ENCODE measurements around the gene HAAO.

Gene HAAO

DNA sequence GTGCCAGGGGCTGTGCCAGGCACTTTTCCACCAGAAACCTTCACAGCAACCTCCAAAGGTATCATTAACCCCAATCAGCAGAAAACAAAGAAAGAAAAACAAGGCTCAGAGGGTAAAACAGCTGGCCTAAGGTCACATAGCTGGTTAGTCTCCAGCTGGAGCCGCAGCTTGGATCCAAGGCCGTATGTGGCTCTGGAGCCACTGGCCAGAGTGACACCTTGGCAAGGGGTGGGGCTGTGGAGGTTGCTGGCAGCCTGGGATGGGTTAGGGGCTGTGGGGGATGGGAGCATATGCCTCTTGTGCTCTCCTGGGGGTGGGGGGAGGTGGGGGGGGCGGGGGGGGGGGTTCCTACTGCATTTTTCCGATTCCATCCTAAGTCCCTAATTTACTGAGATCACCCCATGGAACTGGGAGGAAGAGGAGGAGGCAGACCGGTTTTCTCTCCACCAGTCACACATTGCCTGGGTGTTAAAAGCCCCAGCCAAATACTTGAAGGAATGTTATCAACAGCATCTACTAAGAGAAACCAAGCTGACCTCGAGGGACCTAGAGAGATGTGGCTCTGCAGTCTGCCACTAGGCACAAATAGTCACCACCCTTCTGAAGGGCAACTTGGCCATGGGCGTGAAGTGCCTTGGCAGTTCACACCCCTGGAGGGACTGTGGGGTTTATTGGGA is 8.0 kb downstream of the HAAO start:
- H3K4me1 Mint-ChIP-seq: no peaks in the 10 kb centered on the region
- no peak for ATAC-seq (replicated peaks; ENCODE audit: extremely low read depth, poor library complexity, severe bottlenecking)
- no peak for DNase-seq (ENCODE audit: low spot score in 2 of 2)
- H3K27me3 Mint-ChIP-seq: peaks cover 29% of the 10 kb centered on the region
- no peaks in the 10 kb centered on the region for H3K9me3 Mint-ChIP-seq
- H3K36me3 Mint-ChIP-seq (ENCODE audit: insufficient read depth): no peaks in the 10 kb centered on the region
- H3K4me3 Mint-ChIP-seq: no peak overlapping the region
- H3K27ac Mint-ChIP-seq (ENCODE audit: low read depth): no peak overlapping the region

DNA sequence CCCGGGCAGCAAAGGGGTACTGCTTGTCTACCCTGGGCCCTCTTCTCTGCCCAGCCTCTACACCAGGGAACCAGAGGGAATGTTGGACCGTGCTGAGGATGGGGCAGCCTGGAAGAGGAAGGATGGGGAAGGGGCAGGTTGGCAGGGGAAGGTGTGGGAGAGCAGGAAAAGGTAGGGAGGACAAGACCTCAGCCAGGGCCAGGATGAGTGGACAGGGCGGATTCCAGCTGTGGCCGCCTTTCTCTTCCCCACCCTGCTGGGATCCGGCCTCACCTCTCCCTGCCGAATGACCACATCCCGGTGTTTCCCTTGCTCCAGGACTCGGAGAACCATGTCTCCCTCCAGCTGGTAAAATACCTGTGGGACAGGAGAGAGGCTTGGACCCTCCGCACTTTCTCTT is 8.9 kb downstream of the HAAO start:
- Mint-ChIP-seq H3K4me1 (no peaks in the 10 kb centered on the region), H3K27ac (ENCODE audit: low read depth) (no peak overlapping the region), H3K9me3 (no peaks in the 10 kb centered on the region), H3K27me3 (peaks cover 25% of the 10 kb centered on the region), H3K4me3 (no peak overlapping the region), H3K36me3 (ENCODE audit: insufficient read depth) (no peaks in the 10 kb centered on the region)
- ATAC-seq (replicated peaks; ENCODE audit: extremely low read depth, poor library complexity, severe bottlenecking) (no peak), DNase-seq (ENCODE audit: low spot score in 2 of 2) (no peak)

DNA sequence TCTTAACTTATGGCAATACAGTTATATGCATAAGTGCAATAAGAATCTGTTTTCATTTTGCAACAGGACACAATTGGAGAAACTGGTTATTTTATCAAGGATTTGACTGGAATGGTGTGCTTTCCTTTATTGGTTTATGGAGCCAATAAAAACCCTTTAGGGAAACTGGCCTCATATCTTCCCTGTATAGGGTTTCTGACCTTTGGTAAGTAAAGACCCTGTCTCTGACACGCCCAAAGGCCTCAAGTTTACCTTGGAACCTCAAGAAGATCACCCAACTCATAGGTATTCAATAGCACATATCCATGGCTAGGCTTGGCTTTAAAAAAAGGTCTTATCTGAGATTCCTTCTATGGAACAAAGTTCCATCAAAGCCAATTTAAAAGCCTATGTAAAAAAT is 11.2 kb downstream of the HAAO start:
- peaks cover 2% of the 10 kb centered on the region for H3K36me3 Mint-ChIP-seq (ENCODE audit: insufficient read depth)
- DNase-seq (ENCODE audit: low spot score in 2 of 2) (no peak), ATAC-seq (replicated peaks; ENCODE audit: extremely low read depth, poor library complexity, severe bottlenecking) (no peak)
- H3K4me1 Mint-ChIP-seq: no peaks in the 10 kb centered on the region
- no peak overlapping the region for H3K27ac Mint-ChIP-seq (ENCODE audit: low read depth)
- H3K9me3 Mint-ChIP-seq: no peaks in the 10 kb centered on the region
- no peak overlapping the region for H3K4me3 Mint-ChIP-seq
- H3K27me3 Mint-ChIP-seq: peaks cover 2% of the 10 kb centered on the region

DNA sequence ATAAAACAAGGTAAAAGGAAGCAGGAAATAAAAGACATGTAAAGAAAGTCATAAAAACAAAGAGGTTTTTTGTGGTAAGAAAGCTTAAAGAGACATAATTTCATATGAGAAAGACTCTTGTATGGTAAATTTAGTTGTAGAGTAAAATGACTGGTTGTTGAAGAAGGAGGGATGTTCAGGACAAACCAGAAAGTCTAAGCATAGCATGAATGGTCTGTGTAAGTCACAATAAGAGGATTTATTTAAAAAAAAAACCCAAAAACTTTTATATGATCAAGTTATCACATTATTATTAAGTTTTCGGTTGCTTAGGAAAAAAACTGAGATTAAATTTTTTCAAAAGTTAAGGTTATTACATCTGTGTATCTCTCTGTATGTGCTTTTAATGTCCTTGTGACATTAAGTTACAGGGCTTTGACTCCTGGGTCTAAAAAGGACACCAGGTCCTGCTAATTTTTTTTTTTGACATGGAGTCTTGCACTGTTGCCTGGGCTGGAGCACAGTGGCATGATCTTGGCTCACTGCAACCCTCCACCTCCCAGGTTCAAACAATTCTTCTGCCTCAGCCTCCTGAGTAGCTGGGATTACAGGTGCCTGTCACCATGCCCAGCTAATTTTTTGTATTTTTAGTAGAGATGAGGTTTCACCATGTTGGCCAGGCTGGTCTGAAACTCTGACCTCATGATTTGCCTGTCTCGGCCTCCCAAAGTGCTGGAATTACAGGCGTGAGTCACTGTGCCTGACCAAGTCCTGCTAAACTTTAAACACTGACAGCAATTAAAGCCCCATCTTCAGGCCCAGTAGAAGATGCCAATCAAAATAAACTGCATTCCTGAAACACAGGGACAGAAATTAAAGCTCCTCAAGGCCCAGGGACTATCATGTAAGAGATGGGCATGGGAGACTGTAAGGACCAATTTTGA is 14.2 kb downstream of the HAAO start:
- no peaks in the 10 kb centered on the region for H3K4me1 Mint-ChIP-seq
- DNase-seq (ENCODE audit: low spot score in 2 of 2) (no peak), ATAC-seq (replicated peaks; ENCODE audit: extremely low read depth, poor library complexity, severe bottlenecking) (no peak)
- H3K9me3 Mint-ChIP-seq: no peaks in the 10 kb centered on the region
- H3K36me3 Mint-ChIP-seq (ENCODE audit: insufficient read depth): peaks cover 2% of the 10 kb centered on the region
- no peak overlapping the region for H3K4me3 Mint-ChIP-seq
- no peaks in the 10 kb centered on the region for H3K27me3 Mint-ChIP-seq
- no peak overlapping the region for H3K27ac Mint-ChIP-seq (ENCODE audit: low read depth)

DNA sequence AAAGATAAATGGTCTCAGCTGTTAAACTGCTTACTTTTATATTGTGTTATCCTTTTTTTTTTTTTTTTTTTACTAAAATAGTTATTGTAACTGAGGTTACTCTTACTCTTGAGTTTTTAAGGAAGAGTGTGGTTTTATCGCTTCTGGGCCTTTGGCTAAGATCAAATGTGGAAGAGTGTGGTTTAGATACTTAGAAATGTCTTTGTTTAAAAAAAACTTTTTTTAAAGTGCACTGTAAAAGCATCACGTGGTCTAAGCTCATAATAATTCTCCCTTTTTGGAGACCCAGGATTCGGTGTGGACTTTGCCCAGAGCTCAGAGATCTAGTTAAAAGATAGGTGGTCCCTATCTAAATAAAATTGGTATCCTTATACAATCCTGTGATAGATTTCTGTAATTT is 16.6 kb downstream of the HAAO start:
- Mint-ChIP-seq H3K9me3 (no peaks in the 10 kb centered on the region), H3K4me1 (no peaks in the 10 kb centered on the region), H3K4me3 (no peak overlapping the region), H3K27me3 (no peaks in the 10 kb centered on the region), H3K27ac (ENCODE audit: low read depth) (no peak overlapping the region), H3K36me3 (ENCODE audit: insufficient read depth) (peaks cover 2% of the 10 kb centered on the region)
- ATAC-seq (replicated peaks; ENCODE audit: extremely low read depth, poor library complexity, severe bottlenecking) (no peak), DNase-seq (ENCODE audit: low spot score in 2 of 2) (no peak)

DNA sequence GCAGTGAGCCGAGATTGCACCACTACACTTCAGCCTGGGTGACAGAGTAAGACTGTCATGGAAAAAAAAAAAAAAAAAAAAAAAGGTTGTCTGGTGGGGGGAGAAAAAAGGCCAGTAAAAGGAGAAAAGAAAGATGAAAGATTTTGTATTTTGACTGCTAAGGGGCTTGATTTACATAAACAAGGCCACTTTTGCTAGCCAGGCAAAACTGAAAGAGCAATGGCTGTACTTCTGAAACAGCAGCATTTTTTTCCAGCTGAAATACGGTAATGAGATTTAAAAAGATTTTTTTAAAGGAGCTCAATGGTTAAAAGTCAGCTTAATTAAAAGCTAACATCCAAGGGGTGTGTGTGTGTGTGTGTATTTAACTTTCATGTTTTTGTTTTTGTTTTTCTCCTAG is 17.2 kb downstream of the HAAO start:
- H3K9me3 Mint-ChIP-seq: no peaks in the 10 kb centered on the region
- no peak overlapping the region for H3K4me3 Mint-ChIP-seq
- no peak for DNase-seq (ENCODE audit: low spot score in 2 of 2)
- H3K27ac Mint-ChIP-seq (ENCODE audit: low read depth): no peak overlapping the region
- H3K36me3 Mint-ChIP-seq (ENCODE audit: insufficient read depth): peaks cover 2% of the 10 kb centered on the region
- H3K4me1 Mint-ChIP-seq: no peaks in the 10 kb centered on the region
- no peaks in the 10 kb centered on the region for H3K27me3 Mint-ChIP-seq
- ATAC-seq (replicated peaks; ENCODE audit: extremely low read depth, poor library complexity, severe bottlenecking): no peak

DNA sequence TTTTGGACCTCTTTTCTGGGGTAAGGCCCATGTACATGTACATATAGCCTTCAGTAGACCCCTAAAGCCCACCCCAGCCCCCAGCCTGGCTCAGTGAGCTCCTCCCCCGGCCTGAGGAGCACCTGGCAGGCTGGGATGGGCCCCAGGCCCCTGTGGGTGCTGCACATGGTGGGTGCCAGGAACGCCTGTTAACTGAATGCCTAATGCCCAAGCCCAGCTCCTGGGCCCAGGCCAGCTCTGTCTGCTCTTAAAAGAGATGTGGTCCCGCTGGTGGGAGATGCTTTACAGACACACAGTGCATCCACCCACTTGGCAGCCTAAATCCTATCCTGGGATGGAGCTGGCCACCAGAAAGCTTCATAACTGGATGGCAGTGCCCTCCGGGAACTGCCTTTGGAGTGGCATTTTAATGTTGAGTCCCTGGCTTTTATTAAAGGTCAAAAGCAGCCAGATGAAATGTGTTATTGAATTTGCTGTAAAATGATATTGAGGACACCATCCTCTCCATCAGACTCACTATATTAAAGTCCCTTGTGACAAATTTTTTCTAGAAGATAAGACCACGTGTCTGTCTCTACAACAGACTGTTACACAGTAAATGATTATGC is 20.7 kb downstream of the HAAO start:
- Mint-ChIP-seq H3K27me3 (no peaks in the 10 kb centered on the region), H3K4me1 (no peaks in the 10 kb centered on the region), H3K9me3 (no peaks in the 10 kb centered on the region), H3K27ac (ENCODE audit: low read depth) (no peak overlapping the region), H3K36me3 (ENCODE audit: insufficient read depth) (no peaks in the 10 kb centered on the region), H3K4me3 (no peak overlapping the region)
- ATAC-seq (replicated peaks; ENCODE audit: extremely low read depth, poor library complexity, severe bottlenecking) (no peak), DNase-seq (ENCODE audit: low spot score in 2 of 2) (no peak)

DNA sequence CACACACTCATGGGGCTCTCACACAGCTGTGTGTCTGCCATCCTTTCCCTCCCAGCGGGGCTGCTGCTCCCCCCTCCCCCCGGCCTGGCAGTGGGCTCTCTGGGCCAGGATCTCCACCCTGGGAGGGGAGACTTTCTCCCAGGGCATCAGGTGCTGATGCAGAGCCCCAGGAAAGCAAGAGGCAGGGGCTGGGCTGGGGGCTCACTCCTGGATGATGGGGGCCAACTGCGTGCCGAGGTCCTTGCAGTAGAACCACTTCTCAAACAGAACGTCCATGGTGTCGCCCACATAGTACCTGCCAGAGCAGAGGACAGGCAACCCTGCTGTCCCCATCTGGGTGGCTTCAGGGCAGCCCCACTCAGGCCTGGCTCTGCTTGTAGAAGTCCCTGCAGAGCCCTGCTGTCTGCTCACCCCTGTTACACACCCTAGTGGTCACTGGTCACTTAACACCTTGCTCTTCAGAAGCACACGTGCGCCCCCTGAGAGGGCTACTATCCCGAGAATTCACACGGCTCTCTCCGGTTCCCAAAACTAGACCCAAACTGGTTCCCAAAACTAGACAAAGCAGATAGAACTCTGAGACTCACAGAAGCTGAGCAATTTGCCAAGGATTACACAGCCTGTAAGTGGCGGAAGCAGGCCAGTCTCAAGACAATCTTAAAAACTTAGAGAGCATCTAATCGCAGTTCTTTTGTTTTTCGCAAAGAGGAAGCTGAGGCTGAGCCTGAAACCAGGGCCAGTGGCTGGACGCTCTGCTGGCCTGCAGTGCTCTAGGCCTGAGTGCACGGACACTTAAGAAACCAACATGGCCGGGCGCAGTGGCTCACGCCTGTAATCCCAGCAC is 21.9 kb downstream of the HAAO start:
- H3K27me3 Mint-ChIP-seq: no peaks in the 10 kb centered on the region
- no peaks in the 10 kb centered on the region for H3K9me3 Mint-ChIP-seq
- no peak for DNase-seq (ENCODE audit: low spot score in 2 of 2)
- H3K4me1 Mint-ChIP-seq: no peaks in the 10 kb centered on the region
- H3K27ac Mint-ChIP-seq (ENCODE audit: low read depth): no peak overlapping the region
- H3K4me3 Mint-ChIP-seq: no peak overlapping the region
- H3K36me3 Mint-ChIP-seq (ENCODE audit: insufficient read depth): no peaks in the 10 kb centered on the region
- ATAC-seq (replicated peaks; ENCODE audit: extremely low read depth, poor library complexity, severe bottlenecking): no peak

DNA sequence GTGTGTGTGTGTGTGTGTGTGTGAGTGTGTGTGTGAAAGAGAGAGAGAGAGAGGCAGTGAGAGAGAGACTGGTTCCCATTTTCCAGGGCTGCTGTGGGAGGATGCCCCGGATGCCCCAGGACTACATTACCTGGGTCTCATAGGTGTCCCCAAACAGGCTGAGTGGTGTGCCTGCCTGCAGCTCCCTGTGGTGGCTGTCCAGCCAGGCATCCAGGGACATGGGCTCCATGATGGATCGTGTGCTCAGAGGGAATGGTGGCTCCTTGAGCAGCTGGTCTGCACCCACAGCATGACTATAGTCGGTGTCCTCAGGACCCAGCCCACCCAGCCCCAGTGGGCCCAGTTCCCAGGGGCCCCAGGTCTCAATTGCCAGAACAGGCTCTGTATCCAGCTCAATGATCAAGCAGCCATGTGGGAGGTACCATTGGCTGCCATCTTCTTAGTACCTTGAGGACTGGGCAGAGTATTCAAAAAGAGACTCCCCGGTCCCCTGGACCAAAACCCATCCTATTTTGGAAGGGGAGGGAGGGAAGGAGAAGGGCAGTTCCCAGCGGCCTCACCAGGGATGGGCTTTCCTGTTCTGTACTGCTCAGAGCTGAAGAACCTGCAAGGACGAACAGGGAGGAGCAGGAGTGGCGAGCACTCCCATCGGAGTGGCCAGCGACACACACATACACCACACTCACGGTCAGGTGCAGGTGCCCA is 22.6 kb downstream of the HAAO start:
- no peaks in the 10 kb centered on the region for H3K9me3 Mint-ChIP-seq
- H3K27ac Mint-ChIP-seq (ENCODE audit: low read depth): no peak overlapping the region
- H3K36me3 Mint-ChIP-seq (ENCODE audit: insufficient read depth): no peaks in the 10 kb centered on the region
- no peaks in the 10 kb centered on the region for H3K27me3 Mint-ChIP-seq
- H3K4me3 Mint-ChIP-seq: no peak overlapping the region
- DNase-seq (ENCODE audit: low spot score in 2 of 2) (no peak), ATAC-seq (replicated peaks; ENCODE audit: extremely low read depth, poor library complexity, severe bottlenecking) (no peak)
- no peaks in the 10 kb centered on the region for H3K4me1 Mint-ChIP-seq

DNA sequence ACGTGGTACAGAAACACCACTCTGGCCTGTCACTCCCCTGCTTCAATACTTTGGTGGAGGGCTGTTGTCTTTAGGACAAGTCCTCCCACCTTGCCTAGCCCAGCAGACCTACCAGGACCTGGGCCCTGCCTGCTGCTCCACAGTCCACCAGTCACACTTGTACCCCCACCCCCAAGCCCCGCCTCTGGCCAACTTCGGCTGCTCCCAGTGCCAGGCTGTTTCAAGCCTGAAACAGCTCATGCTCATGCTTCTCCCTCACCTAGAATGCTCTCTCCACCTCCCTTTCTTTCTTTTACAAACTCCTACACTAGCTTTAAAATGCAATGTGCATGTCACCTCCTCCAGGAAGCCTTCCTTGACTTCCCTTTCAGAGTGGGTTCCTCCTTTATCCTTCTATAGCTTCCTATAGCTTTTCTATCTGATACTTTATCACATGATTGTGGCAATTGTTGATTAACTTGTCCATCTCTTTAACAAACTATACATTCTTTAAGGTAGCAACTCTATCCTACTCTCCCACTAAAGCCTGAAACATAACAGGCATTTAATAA is 23.6 kb downstream of the HAAO start:
- DNase-seq (ENCODE audit: low spot score in 2 of 2) (no peak), ATAC-seq (replicated peaks; ENCODE audit: extremely low read depth, poor library complexity, severe bottlenecking) (no peak)
- H3K9me3 Mint-ChIP-seq: no peaks in the 10 kb centered on the region
- no peak overlapping the region for H3K4me3 Mint-ChIP-seq
- no peak overlapping the region for H3K27ac Mint-ChIP-seq (ENCODE audit: low read depth)
- H3K27me3 Mint-ChIP-seq: no peaks in the 10 kb centered on the region
- H3K4me1 Mint-ChIP-seq: no peaks in the 10 kb centered on the region
- H3K36me3 Mint-ChIP-seq (ENCODE audit: insufficient read depth): no peaks in the 10 kb centered on the region

DNA sequence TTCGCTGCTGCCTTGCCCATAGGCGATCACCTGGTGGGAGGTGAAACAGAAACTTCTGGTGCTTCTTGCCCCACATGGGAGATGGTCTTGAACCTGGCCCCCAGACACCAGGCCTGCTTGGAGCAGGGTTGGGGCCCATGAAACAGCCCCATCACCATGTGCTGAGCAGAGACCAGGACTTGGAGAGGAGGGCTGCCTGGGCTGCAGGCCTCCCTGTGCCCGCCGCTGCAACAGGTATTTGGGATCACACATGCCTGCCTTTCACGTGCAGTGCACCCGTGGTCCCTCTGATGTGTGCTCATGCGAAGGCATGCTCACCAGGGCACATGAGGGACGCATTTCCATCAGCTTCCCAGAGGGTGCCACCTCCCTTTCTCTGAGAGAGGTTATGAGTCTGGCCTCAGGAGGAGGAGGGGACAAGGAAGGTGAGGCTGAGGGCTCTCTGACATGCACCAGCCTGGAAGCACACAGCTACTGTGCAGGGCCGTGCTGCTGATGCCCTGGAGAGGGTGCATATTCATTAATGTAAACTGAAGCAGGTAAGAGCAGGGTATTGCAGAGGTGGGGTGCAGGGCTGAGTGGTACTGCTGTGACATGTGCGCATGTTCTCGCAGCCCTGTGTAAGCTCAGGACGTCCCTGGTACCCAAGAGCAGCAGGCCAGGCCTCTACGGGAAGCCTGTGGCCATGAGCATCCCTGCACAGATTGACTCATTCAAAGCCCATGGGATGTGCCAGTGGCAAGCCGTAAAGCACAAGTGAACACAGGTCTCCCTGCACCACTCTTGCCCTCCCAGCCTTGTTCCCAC is 24.3 kb downstream of the HAAO start:
- Mint-ChIP-seq H3K4me3 (no peak overlapping the region), H3K4me1 (no peaks in the 10 kb centered on the region), H3K36me3 (ENCODE audit: insufficient read depth) (no peaks in the 10 kb centered on the region), H3K27me3 (no peaks in the 10 kb centered on the region), H3K27ac (ENCODE audit: low read depth) (no peak overlapping the region), H3K9me3 (no peaks in the 10 kb centered on the region)
- DNase-seq (ENCODE audit: low spot score in 2 of 2) (no peak), ATAC-seq (replicated peaks; ENCODE audit: extremely low read depth, poor library complexity, severe bottlenecking) (no peak)
